Posterior cingulate gyrus (tissue), 11 donors: ENCODE results near the gene EXTL2.
"Not testable (repeated sequence)": the region's sequence is repeated elsewhere in the genome, so short reads cannot be mapped to it uniquely, and the experiment has no call there.

ENCODE experiments used
- DNase-seq, 10 donors: peaks; one replicate each; pipeline versions ENCODE4 v3.0.0 to v3.0.0-alpha.2; 2020 to 2021; ENCODE audit warnings: mixed read lengths in 3 of 10
- intact Hi-C: fragments of 100-400 bp; cut with DNase I; formaldehyde crosslinking; loops from one replicate; pipeline ENCODE4 v1.15.1; 2023

Gene EXTL2

DNA sequence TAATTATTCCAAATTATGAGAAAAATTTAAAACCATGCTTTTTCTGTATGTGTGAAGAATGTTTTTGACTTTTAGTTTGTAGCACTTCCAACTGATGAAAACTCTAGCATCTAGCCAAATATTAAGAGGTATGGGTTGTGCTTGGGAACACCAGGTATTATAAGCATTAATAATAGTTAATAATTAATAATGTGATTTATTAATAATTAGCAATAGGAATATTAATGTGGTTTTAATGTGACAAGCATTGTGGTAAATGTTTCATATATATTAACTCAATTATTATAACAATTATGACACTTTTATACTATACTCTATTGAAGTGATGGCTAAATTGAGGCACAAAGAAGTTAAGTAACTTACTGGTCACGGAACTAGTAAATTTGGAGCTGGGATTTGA lies 9.1 kb upstream of the EXTL2 start:
- intact Hi-C loops = no loop called here

DNA sequence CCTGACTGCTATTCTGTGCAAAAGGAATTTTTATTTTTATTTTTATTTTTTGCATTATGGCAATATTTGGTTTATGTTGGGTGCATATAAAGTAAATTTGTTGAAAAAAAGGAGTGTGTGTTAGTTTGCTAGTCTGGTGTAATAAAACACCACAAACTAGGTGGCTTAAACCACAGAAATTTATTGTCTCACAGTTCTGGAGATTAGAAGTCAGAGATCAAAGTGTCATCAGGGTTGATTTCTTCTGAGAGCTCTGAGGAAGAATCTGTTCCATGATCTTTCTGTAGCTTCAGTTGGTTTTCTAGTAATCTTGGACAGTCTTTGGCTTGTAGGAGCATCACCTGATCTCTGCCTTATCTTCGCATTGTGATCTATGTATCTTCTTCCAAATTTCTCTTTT lies 7.7 kb upstream of the EXTL2 start:
- DNase-seq = no peak
- intact Hi-C loops = no loop called here

More for the DNA sequence above, 9.1 kb upstream of the EXTL2 start:
- DNase-seq = no peak

DNA sequence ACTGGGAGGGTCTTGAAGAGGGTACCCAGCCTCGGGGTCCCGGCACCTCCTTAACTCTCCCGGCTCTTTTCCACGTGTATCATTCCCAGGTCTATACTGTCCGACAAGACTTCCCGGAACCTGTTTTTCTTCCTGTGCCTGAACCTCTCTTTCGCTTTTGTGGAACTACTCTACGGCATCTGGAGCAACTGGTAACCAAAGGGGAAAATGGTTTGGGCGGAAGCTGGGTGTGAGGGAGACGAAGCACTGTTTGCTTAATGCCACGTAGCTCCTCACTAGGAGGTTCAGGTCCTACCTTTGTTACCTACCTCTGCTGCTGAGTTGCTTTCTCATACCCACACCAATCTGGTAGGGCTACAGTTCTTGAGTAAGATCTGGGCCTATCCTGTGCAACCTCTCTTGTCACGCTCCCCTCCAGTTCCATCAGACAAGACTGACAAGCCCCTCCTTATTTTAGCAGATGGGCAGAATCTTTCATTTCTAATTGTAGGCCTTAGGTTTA lies 1.9 kb upstream of the EXTL2 start:
- intact Hi-C loops = no loop called here

DNA sequence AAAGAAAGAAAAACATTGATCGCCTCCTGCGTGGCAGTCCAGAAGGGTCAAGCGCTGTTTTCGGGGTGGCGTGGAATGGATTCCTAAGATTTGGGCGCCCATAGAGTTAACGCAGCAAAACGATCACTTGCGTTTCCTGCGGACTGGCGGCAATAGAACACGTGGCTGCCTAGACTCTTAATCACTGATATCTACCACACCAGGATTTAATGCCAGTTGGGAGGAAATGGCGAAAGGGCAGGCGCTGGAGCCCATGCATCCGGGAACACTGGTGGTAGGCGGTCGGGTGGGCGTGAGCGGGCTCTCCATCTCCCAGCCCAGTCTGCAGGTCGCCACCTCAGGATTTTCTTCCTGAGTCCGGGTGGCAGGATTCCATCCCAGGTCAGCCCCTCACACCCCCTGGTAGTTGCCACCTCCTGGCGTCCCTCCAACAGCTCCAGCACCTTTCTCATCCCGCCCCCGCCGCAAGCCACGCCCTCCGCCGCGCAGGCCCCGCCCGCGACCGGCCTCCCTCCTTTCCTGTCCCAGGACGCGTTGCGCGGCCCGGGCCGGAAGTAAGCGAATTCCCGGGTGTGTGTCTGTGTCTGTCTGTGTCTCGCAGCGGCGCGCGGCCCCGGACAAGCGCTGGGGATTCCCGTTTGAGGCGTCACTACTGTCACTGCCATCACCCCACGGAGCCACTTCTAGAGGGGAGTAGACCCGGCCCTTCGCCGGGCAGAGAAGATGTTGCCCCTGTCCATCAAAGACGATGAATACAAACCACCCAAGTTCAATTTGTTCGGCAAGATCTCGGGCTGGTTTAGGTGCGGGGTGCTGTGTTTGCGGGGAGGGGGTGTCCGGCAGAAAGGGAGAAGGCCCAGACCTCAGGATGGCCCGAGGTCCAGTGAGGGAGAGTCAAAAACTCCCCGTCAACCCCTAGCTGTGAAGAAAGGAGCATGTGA lies 1.2 kb upstream of the EXTL2 start, which contains the start of gene SLC30A7:
Gene SLC30A7, plus strand, starts transcription at position 551 of the 941 bp plus-strand sequence. Its CDS starts 173 bp downstream, at position 724.
- intact Hi-C loops = no loop called here
- DNase-seq = peak; percentile 89 to 99 (median 94)

More for the DNA sequence above, 1.9 kb upstream of the EXTL2 start:
- peak in 1 of 10 donors; percentile 57 for DNase-seq

DNA sequence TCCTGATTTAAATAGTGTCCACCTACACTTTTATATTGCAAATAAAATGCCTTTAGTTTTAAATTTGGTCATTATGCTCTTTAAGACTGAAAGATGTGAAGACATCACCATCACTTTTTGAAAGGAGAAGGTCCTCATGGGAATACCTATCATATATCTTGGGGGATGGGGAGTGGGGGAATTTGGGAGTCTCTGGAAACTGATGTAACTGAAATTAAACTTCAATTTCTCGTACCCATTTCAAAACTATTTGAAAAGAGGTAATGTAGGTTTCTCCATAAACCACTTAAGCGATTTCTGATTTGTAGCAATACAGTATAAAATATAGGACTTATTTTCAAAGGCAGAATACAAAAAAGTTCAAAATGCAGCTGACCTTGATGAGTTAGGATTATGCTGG lies 924 bp downstream of the EXTL2 start:
- no peak for DNase-seq
- intact Hi-C loops = no loop called here

DNA sequence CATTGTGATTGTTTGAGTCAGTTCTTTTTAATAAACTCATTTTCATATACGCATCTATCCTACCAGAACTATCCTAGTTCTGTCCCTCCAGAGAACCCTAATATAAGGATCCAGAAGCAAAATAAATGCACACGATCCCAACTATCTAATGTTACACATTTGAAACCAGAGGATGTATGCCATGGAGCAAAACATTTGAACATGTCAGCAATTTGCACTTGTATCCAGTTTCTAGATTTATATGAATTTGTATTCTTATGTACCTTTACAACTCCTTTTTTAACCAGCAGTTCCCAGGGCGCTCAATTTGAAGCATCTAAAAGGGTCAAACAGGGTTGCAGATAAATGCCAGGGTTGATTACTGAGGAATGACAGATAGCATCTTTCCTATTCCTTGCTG lies 2.1 kb downstream of the EXTL2 start:
- DNase-seq = no peak
- intact Hi-C loops = no loop called here

DNA sequence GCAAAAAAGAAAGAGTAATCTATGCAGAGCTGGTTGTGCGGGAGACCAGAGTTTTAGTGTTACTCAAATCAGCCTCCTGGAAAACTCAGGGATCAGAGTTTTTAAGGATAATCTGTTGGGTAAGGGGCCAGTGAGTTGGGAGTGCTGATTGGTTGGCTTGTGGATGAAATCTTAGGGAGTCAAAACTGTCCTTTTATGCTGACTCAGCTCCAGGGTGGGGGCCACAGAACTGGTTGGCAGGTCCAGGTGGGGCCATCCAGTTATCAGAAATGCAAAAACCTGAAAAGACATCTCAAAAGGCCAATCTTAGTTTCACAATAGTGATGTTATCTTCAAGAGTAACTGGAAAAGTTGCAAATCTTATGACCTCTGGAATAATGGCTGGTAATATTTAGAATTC lies 3.3 kb downstream of the EXTL2 start:
- intact Hi-C loops = no loop called here
- DNase-seq = no peak

DNA sequence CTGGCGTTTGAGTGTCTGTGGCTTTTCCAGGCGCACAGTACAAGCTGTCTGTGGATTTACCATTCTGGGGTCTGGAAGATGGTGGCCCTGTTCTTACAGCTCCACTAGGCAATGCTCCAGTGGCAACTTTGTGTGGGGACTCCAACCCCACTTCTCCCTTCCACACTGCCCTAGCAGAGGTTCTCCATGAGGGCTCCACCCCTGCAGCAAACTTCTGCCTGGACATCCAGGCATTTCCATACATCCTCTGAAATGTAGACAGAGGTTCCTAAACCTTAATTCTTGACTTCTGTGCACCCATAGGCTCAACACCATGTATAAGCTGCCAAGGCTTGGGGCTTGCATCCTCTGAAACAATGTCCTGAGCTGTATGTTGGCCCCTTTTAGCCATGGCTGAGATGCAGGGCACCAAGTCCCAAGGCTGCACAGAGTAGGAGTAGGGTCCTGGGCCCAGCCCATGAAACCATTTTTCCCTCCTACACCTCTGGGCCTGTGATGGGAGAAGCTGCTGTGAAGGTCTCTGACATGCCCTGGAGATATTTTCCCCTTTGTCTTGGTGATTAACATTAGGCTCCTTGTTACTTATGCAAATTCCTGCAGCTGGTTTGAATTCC lies 4.7 kb downstream of the EXTL2 start:
- intact Hi-C loops, DNase-seq: not testable (repeated sequence)

DNA sequence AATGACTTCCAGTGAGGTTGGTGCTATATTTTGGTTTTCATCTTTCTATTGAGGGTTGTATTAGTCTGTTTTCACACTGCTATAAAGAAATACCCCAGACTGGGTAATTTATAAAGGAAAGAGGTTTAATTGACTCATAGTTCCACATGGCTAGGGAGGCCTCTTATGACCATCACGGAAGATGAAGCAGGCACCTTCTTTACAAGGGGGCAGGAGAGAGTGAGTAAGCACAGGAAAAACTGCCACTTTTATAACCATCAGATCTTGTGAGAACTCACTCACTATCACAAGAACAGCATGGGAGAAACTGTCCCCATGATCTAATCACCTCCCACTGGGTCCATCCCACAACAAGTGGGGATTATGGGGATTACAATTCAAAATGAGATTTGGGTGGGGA lies 5.6 kb downstream of the EXTL2 start:
- DNase-seq, intact Hi-C loops: not testable (repeated sequence)

DNA sequence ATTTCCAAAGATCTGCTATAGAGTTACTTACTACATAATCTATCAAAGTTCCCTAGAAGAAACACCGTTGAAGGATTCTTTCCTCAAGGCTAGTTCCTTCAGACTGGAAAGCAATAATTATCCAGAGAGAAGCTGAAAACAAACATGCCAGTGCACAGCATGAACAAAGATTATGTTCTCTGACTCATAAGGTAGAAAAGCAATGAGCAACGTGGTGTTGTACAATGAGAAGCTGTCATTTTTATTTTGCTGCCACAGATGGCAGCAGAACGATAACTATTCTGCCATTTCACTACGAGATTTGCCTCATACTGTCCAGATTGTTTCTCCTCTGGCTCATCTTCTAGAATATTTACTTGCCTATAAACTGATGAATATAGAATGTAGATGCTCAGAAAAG lies 10.7 kb downstream of the EXTL2 start:
- intact Hi-C loops = no loop called here
- no peak for DNase-seq

DNA sequence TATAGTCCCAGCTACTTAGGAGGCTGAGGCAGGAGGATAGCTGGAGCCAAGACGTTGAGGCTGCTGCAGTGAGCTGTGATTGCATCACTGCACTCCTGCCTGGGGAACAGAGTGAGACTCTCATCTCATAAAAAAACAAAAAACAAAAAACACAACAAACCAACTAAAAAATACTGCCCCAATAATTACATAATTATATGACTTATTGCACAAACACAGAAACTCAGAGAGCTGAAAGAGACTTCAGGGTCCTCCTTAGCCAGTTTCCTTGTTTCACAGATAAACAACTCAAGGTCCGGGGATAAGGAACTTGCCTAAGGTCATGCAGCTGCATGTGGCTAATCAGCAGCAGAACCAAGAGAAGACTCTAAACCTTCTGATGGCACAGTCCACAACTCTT lies 11.9 kb downstream of the EXTL2 start:
- intact Hi-C loops = no loop called here
- no peak for DNase-seq

DNA sequence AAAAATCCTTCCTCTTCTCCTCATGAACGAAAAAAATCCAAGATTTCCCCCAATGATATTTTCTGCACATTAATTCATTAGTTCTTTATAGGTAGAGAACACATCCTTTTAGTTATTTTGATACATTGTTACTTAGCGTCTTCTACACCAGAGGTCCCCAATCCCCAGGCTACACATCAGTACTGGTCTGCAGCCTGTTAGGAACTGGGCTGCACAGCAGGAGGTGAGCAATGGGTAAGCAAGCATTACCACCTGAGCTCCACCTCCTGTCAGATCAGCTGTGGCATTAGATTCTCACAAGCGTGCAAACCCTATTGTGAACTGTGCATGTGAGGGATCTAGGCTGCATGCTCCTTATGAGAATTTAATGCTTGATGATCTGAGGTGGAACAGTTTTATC lies 13.0 kb downstream of the EXTL2 start:
- intact Hi-C loops = no loop called here
- no peak for DNase-seq

DNA sequence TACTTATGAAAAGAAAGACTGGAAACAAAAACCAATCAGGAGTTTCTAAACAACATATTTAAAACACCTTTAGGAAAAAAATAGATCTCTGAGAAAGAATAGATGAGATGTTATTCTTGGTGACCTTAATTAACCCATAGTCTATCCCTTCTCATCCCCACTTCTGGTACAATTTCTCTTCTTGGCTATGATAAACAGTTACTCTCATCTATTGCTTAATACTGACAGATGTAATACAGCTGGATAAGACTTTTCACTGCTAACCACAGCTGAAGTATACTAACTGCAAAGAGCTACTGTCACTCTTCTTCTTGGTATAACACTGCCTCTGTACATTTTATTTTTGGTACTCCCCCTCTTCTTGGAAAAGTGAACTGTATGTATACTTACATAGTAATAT lies 15.2 kb downstream of the EXTL2 start:
- intact Hi-C loops = no loop called here
- DNase-seq = no peak

DNA sequence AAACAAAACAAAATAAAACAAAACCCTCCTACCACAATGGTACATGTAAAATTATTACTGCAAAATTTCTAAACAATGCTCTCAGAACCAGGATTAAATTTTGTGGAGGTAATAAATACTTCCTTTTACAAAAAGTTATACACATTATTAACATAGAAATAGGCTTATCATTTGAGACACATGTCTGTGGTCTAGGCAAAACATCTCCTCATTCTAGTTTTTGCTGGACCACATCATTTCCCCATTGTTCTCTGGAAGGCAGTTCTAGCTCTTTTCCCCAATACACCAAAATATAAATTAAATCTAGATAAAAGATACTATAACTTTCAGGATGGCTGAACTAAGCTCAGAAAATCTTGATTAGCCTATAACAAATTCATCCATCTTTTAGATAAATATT lies 18.4 kb downstream of the EXTL2 start:
- intact Hi-C loops = no loop called here
- no peak for DNase-seq

DNA sequence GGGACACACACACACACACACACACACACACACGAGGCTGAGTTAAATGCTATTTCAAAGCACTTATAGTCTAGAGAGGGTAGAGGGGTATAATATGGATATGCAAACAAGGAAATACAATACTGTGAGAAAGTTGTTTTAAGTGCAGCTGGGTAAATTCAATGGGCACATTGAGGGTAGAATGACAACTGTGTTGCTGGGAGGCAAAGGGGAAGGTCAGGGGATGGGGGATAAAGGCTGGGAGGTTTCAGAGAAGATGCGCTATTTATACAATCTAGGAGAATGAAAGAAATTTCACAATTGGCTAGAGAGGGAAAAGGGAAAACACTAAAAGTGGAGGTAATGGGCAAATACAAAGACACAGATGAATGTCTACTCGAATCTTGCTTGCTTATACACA lies 19.4 kb downstream of the EXTL2 start:
- intact Hi-C loops = no loop called here
- DNase-seq = no peak

DNA sequence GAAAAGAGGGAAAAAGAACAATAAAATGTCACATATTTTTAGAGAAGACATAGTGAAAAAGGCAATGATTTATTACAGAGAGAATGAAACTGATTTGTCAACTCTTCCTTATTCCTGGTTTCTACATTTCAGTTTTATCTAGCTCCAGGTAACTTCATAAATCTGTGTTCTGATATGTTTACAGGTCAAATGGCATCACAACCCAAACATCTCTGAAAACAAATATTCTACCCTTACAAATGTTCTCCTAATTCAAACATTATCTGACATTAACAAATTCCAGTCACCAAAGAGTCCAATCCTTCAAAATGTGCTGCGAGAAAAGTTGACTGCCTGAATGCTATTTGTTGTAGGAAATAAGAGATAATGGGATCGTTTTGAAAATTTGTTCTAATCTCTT lies 20.2 kb downstream of the EXTL2 start:
- intact Hi-C loops = no loop called here
- no peak for DNase-seq

DNA sequence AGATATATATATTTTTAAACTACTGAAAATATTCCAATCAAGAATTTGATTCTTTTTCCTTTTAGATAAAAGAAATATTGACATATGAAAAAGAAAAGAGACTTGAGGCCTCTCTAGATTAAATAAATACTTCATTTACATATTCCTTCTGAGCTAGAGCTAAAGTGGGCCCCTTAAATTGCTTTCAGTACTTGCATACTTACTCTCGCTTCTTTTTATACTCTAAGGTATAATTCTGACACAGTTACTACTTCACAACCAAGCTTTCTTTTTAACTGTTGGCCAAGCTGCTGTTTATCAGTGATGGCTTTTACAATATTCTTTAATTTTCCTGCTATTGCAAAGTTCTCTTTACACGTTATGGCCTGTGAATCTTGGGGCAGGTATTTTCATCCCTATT lies 24.6 kb downstream of the EXTL2 start:
- intact Hi-C loops = loop anchor here (2.0 kb wide), 2 partner anchors 263 to 1061 kb away; no protein-coding TSS in a partner anchor

DNA sequence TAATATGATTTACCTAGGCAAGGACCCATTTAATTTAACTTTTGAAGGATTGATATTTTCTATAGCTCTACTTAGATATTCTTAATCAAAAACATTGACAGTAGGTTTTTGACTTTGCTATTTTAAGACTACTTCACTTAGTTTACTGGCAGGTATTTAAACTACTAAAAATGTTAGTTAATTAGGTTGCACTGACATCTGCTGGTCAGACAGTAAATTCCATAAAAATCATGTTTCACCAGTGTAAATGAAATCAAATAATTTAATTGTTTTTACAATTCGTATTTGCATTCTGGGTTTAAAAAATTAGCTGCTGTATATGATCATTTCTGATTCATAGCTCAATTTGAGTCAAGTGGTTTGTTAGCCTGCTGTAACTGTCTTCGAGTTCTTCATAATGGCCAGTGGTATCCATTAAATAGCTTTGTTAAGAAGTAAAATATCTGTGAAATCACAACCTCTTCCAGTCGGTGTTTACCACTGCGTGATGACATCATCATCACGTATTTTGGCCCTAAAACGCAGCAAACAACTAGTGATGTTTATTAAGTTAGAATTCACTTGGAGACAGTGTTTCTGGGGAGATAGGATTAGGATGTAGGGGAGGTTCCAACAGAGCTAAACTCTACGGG lies 26.2 kb downstream of the EXTL2 start:
- intact Hi-C loops = loop anchor here (1.0 to 2.0 kb wide), 3 partner anchors 262 to 1060 kb away; no protein-coding TSS in a partner anchor
- DNase-seq = no peak

More for the DNA sequence above, 24.6 kb downstream of the EXTL2 start:
- no peak for DNase-seq

DNA sequence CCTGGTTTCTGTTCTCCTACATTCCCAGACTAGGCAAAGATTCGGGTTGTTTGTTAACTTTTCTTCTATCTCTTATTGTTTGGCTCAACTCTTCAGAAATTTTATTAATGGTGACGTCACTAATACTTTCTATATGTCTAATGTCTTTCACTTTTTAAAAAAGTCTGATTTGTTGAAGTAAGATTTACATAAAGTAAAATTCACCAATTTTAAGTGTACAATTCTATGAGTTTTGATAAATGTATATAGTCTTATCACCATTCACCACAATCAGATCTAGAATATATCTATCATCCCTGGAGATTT lies 27.8 kb downstream of the EXTL2 start:
- DNase-seq = no peak
- intact Hi-C loops = no loop called here

DNA sequence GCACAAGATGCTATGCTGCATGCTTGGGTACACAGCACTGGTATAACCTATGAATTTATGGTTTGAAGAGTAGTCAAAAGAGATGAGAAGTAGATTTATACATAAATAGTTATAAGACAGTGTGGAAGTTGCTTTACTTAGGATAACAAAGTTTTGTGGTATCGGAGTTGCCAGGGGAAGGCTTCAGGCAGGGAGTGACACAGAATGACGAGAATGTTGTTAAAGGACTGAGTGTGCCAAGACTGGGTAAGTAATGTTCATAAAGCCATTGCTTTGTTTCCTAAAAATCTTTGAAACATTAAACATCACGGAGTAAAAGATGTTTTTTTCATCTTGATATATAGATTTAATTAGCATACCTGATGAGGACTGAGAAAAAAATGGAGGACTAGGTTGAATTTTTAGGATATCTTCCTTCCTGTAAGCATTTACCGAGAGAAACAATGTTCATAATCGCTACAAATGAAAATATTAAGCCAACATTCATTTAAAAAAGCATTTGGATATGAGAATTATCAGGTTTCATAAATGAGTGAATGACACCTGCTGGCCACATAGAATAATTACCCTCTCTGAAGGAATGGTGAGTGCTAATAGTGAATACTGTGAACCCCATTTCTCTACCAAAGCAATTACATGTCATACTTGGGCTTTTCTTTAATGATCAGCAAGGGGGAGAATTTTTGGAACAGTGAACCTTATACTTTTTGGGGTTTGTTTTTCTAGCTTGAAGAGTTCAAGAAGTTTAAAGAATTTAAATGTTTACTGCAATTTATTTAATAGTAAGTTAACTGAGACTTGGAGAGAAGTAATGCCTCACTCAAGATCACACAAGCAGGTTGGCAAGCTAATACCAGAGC lies 28.4 kb downstream of the EXTL2 start:
- intact Hi-C loops = no loop called here
- no peak for DNase-seq
